Glomerular endothelial cell (primary cell): Measurements from ENCODE around the gene HIVEP3. TPM values are rescaled to one million over a fixed set of nuclear protein-coding genes. Genes with fewer than 3 reads are reported as not detected.

Experiments used
- DNase-seq: peaks from one replicate; pipeline ENCODE4 v3.0.0-alpha.2; 2011; ENCODE audit warnings: low read depth, low spot score; ENCODE audit errors: extremely low read depth
- total RNA-seq: library from RNA; depleted of rRNA; stranded (reverse); fragments of >200 nt; gene quantifications from 2 replicates; pipeline ENCODE4 v1.2.3, GENCODE V29; 2015

Gene HIVEP3
- total RNA-seq, 1 donor from 2014 or later = 7.6 TPM

DNA sequence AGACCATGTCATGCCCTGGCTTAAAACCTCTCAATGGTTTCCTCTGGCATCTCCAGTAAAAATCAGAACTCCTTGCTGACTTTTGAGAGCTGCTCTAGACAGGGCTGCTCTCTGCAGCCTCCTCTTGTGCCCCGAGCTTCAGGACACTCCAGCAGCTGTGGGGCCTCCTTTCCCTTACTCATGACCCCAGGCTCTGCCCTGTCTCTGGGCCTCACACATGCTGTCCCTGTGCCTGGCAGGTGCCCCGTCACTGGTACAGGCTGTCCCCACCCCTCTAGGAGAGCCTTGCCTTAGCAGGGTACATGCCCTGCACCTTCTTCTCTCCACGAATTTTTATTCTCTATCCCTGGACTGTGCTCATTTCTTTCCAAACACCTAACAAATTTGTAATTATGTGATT is 43.2 kb downstream of the HIVEP3 start:
- no peak for DNase-seq

DNA sequence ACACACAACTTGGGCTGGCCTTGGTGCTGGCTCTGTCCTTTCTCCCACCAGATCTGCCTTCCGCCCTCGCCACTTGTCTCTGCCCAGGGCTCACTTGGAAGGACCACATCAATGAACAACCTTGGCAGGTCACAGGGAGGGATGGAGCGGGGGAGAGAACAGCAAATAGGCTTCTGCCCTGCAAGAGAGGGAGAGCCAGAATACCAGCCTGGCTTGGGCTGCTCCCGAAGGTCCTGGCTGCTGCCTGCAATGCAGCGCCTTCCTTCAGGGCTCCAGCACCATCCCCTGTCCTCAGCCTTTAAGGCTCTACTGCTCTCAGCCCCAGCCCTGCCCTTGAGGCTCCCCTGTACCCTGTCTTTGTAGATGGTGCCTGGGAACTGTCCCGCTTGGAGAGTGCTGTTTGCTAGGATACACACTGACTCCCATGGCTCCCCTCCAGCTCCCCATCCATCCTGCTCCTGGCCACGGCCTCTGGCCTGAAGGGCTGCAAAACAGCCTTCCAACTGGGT is 43.8 kb downstream of the HIVEP3 start:
- no peak for DNase-seq

DNA sequence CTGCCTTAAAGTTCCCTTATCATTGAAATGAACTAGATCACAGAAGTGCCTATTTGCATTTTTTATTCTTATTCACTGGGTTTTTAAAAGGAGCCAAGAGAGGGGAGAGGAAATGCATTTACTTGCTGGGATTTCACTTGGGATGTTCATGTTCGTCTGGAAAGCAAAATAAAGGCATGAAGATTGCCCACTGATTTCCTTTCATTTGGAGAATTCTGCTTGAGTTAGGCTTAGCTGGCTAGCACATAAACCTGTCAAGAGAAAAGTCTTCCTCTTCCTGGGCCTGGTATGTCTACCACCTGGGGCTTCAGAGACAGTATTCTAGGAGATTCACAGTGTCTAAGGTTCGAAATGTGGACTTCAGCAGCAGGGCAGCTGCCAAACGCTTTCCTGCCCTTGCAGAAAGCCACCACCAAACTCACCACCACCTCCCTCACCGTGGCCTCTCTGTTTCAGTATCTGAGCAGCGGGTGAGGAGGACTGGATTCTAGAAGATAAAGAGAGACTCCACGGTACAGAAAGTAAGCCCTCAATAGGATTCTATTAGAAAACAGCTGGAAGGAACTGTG is 44.5 kb downstream of the HIVEP3 start:
- no peak for DNase-seq

DNA sequence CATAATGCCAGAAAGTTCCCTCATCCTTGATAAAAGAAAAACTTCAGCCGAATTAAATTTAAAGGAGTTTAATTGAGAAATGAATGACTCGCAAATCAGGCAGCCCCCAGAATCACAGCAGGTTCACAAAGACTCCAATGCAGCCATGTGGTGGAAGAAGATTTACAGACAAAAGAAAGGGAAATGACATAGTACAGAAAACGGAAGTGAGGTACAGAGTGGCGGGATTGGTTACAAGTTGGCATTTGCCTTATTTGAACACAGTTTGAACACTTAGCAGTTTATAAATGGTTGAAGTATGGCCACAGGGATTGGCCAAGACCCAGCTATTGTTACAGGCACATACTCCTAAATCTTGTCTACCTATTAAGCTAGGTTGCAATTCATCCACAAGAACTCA is 46.6 kb downstream of the HIVEP3 start:
- no peak for DNase-seq

- DNase-seq = no peak
Measured at GRCh38 chr1:41870076-41870562, 48.6 kb downstream of the HIVEP3 start.

GRCh38 chr1:41868241-41868998 is 50.3 kb downstream of the HIVEP3 start:
- DNase-seq = no peak

- no peak for DNase-seq
Measured at GRCh38 chr1:41866285-41866684, 52.4 kb downstream of the HIVEP3 start.

DNA sequence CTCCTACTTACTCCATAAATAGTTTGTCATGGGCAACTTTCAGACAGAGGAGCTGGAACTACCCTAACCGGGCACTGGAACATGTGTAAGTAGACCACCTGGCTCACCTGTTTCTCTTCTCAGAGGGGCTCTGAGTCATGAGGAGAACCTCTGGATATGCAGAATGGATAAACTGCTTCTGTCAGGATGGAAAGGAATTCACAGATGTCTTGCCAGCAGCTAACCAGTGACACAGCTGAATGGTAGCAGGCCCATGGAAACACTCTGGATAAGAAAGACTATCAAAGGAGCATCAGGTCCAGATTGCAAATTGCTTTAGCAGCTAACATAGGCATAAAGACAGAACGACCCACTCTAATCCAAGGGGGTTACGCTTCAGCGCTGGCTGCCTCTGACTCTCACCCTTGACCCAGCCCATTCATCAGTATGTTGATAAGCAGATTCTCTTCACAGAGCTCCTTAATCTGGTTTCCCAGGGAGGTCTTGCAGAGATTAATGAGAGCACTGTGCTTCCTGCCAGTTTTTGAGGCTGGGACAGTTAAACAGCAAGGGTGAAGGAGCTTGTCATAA is 54.2 kb downstream of the HIVEP3 start:
- no peak for DNase-seq

DNA sequence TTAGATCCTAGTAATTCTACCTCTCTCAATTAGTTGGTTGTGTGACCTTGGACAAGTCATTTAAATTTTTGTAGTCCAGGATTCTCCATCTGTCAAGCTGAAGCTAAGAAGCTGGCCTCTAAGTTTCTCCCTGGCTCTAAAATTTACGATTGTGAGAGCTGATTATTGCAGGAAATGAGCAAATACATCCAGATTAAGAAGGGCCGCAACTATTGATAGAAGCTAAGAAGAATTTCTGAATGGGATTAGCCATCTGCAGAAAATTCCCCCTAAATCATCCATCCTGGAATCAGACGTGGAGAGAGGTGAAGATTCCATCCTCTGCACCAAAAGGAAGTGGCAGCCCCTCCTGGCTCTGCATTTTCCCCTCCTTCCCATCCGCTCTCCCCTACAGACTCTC is 55.0 kb downstream of the HIVEP3 start:
- no peak for DNase-seq

- DNase-seq = no peak
Measured at GRCh38 chr1:41862384-41863221, 56.1 kb downstream of the HIVEP3 start.

DNA sequence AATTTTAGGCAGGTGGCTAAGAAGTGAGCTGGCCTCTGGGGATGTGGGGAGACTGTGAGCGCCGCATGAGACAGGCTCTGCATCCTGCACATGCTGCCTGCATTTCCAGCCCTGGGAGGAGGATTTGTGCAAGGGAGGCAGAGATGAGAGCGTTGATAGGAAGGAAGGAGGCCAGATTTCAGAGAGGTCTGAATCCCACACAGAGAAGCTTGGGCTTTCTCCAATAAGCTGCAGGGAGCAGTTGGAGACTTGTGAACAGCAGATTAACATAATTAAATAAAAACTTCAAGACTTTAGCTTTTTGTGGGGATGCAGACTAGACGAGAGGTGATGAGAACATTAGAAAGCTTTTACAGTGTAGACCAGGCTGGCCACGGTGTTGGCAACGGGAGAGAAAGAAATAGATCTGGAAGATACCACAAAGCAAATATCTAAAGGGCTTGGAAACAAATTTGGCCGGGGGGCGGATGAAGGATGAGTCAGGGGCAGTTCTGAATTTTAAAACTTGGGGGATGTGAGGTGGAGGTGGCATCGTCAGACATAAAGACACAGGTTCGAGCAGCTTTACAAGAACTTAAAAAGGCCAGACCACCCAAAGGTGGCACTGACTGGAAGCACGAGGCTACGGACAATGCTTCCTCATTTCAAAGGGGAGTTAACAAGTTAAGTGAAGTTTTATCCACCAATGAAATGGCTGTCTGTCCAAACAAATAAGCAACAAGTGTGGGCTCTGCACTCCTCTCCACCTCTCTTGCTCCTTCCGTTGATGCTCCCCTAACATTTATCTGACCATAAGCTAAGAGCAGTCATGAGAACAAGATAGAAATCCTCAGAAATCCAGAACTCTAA is 57.0 kb downstream of the HIVEP3 start:
- DNase-seq = no peak

DNA sequence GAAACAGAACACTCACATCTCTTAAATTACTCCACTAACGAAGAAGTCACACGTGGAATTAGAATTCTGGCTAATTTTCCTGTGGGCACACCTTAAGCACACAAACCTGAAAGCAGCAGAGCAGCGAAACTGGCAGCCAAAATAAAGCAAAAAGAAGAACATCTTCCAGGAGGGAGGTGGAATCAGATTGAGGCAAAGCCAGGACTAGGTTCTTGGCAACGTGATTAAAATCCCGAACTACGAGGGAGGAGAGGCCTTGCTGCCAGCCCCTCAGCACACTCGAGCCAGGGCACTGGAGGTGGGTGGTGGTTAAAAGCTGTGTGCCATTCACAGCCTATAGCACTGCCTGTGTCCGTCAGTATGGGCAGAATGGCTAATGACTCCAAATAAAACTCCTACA is 58.0 kb downstream of the HIVEP3 start:
- no peak for DNase-seq

GRCh38 chr1:41860214-41860613 is 58.5 kb downstream of the HIVEP3 start:
- no peak for DNase-seq

DNA sequence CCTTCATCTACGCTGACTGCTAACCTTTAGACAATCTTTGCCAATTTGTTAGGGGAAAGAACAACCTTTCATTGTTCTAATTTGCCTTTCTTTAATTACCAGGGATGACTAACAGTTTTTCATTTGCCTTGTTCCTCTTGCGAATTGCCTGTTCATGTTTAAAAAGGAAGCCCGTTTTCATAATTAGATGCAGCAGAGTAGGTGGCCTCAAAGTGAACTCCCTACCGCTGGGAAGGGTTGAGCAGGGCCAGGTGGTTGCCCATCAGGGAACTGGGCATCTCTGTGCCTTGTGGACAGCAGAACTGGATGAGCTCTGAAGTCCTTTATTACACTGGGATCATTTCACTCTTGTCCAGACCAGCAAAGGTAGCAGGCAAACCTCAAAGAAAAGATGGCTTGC is 59.0 kb downstream of the HIVEP3 start:
- no peak for DNase-seq

DNA sequence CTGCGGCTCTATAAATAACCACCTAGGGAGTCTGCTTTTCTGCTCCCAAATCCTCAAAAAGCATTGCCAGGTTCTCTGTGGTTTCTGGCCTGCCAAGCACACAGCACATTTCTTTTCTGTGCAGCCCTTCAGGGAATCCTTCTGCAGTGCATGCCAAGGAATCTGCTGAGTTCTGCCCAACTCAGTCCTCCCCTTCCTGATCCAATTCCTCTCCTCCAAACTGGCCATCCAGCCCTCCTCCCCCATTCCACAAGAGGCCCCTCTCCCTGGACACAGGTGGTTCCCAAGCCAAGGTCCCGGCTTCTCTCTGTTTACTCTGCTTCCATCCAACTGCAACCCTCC is 61.8 kb downstream of the HIVEP3 start:
- no peak for DNase-seq

GRCh38 chr1:41856151-41856943 is 62.4 kb downstream of the HIVEP3 start:
- no peak for DNase-seq

- no peak for DNase-seq
Measured at GRCh38 chr1:41855713-41856112, 63.0 kb downstream of the HIVEP3 start.

- no peak for DNase-seq
Measured at GRCh38 chr1:41853907-41854306, 64.8 kb downstream of the HIVEP3 start.

- DNase-seq = no peak
Measured at GRCh38 chr1:41852091-41852490, 66.6 kb downstream of the HIVEP3 start.
